CD4-positive, alpha-beta T cell treated with Interleukin-12 subunit alpha and Interleukin-12 subunit beta, for 1 hour (primary cell): ENCODE measurements around the gene PACRG.

ENCODE experiments used
- DNase-seq: peaks from one replicate; pipeline ENCODE4 v3.0.0-alpha.2; 2020

Gene PACRG

GRCh38 chr6:163324688-163325389, 597.1 kb downstream of the PACRG start:
- DNase-seq: no peak

DNA sequence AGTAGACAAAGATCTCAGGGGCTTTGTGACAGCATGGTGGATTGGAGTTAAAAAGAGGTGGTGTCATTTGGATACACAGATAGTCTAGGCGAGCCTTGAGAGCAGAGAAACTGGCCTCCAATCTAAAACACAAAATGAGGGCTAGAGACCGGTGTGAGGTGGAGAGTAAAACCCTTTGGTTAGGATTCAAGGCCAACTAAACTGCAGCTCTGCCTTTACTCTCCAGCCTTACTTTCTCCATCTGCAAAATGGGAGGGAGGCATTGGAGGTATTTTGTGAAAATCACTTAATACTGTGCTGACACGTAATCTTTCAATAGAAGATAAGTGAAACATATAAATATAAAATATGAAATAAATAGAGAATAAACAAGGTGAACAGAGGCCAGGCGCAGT, 597.6 kb downstream of the PACRG start:
- no peak for DNase-seq

- DNase-seq: no peak
These were observed 599.5 kb downstream of the PACRG start for GRCh38 chr6:163327165-163327880.

GRCh38 chr6:163327921-163328320, 600.1 kb downstream of the PACRG start:
- no peak for DNase-seq

- no peak for DNase-seq
These were observed 600.6 kb downstream of the PACRG start for GRCh38 chr6:163328411-163328810.

- no peak for DNase-seq
These were observed 602.2 kb downstream of the PACRG start for GRCh38 chr6:163329991-163330390.

- no peak for DNase-seq
These were observed 603.5 kb downstream of the PACRG start for GRCh38 chr6:163331245-163331644.

DNA sequence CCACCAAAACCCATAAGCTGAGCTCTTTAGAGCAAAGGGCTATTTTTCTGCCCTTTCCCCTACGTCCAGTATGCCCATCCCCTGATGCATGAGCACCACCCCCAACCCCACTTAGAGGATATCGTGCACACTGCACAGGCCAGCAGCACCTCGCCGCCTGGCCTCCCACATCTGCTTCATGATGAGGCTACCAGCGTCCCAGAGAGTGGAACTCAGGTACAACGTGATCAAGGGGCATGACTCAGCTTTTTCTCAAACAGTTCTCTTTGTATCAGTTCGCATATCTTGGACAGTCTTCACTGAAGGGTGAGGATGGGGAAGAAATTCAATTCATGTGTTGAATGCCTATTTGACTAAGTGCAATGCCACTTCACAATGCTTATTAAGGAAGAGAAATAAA, 604.8 kb downstream of the PACRG start:
- no peak for DNase-seq

GRCh38 chr6:163333038-163333437, 605.3 kb downstream of the PACRG start:
- no peak for DNase-seq

GRCh38 chr6:163333701-163334663, 606.2 kb downstream of the PACRG start:
- DNase-seq: no peak

GRCh38 chr6:163335056-163335455, 607.3 kb downstream of the PACRG start:
- no peak for DNase-seq

DNA sequence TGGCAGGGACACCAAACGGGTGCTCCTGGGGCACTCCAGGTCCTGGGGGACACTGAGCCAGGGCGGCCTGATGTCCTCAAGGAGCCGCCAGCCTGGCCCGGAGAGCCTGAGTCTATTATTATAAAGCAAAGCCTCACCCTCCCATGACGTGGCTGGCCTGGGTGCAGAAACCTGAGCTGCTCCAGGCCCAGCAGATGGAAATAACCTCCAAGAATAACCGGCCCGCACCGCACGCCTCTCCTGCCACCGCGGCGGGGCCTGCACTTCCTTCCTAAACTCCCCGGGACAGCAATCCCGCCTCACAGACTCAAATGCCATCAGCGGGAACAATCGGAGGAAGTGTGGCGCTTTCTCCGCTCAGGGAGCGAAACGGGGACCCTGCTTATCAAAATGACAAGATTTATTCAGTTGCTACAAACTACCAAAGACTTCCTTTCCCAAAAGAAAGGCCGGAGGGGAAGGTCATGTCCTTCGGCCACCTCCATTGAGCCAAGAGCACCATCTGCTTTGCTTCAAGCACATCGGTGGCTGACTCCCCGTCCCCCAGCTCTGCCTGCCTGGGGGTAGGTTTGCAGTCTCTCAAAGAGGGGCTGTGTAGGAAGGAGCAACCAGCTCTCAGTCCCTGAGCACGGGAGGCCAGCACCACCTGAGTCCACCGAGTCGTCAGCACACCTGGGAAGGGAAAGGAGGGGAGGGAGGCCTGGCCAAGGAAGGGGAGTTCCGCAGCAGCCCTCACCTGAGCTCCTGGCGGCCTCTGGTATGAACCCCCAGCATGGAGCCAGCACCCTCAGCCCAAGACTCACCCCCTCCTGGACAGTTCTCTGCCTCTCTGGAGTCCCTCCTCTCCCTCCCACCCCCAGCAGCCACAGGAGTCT, 608.1 kb downstream of the PACRG start:
- DNase-seq: no peak

GRCh38 chr6:163336961-163337360, 609.2 kb downstream of the PACRG start:
- DNase-seq: no peak

- DNase-seq: no peak
These were observed 610.2 kb downstream of the PACRG start for GRCh38 chr6:163337958-163338357.

DNA sequence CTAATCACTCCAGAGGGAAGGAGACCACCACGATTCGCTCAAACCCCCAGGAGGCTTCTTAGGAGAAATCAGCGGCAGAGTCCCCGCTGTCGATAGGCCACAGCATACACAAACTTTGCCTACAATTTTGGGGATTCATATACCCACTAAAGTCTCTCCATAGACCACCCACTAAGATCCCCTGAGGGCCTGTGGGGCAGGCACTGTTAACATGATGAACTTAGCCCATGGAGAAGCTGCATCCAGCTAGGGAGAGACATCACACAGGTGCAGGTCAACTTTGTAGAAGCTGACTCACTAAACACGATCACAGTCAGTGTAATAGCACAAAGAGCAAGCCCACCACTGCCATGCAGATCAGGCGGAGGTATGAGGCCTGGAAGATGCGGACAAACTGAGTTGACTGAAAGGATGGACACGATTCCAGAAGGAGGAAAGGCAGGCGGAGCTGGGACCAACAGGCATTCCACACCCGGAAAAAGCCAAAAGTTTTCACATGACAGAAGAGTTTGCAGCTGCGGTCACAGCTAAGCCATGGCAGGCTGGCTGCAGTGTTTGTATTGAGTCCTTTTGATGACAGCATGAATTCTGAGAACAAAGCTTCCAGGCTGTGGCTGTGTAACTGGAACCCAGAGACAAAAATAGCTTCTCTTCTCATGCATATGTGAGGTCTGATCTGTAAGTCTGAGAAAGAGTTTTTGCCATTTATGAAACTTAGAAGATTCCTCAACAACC, 611.1 kb downstream of the PACRG start:
- DNase-seq: no peak

DNA sequence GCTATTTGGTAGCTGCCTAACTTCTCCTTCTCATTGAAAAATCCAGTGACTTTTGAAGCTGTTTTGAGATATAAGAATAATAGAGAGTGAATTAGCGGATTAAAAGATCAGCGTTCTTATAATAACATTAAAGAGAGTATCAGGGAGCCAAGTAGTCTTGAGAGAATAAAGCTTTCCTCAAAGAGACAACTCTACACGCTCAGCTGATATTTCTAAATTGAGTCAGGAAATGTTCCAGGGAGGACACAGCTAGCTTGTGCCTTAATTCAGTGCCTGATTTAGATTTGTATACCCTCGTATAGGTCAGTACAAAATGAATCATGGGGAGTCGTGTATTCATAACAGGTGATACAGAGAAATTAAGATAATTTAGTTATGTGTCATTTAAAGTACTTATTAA, 611.7 kb downstream of the PACRG start:
- DNase-seq: no peak

DNA sequence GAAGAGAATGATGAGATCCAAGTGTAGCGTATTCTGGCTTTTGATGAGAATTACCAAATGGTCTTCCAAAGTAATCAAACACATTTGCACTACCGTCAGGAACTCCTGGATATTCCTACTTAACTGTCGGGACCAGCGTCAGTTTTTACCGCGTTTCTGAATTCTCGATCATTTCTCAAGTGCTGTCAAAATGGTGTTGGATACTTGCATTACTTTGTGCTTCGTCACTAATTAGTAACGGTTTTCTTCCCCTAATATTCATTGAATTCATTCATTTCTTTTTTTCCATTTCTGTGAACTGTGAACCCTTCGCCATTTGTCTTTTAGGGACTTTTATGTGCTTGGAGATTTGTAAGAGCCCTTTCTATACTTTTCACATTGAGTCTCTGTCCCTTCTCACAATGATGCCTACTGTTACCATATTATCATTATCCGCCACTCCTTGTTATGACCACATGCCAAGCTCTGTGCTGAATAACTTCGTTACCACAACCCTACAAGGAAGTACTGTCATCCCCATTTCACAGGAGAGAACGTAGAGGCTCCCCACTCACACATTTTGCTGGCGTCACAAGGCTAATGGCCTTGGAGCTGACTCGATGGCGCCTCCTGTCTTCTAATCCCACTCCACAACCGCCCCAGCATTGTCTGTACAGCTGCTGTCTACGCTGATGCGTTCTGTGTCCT, 612.6 kb downstream of the PACRG start:
- no peak for DNase-seq

DNA sequence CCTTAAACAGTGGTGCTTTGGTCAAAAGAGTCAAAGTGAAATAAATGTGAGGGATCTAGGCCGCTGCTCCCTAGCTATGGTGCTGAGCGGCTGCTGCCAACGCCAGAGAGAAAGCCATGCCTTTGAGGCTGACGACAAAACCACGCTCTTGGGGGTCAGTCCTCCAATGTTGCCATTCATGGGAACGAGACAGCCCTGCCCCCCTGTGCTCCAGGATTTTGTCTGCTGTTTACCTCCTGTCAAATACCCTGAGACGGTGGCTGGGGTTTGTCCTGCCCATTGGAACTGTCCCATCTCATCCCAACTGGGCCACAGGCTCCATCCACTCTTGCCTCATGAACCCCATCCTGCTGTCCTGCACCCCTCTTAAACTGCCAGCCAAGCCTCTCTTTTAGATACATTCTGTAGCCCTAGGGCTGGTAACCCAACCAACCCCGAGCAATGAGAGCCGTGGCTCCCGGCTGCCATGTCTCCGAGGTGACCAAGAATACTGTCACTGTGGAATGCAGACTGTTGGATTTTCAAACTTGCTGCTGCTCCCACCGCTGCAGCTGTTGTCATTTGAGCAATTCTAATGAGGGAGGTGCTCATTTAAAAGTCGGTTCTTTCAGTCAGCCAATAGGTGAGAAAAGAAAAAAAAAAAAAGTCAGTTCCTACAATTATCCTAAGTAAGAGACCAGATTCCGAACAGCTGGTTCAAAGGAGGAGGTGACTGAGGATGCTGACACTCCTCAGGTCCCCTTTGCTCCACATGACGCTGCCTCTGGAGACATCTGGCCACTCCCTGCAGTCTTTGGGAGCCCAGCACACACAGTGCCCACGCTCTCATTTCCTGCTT, 613.7 kb downstream of the PACRG start:
- DNase-seq: no peak

DNA sequence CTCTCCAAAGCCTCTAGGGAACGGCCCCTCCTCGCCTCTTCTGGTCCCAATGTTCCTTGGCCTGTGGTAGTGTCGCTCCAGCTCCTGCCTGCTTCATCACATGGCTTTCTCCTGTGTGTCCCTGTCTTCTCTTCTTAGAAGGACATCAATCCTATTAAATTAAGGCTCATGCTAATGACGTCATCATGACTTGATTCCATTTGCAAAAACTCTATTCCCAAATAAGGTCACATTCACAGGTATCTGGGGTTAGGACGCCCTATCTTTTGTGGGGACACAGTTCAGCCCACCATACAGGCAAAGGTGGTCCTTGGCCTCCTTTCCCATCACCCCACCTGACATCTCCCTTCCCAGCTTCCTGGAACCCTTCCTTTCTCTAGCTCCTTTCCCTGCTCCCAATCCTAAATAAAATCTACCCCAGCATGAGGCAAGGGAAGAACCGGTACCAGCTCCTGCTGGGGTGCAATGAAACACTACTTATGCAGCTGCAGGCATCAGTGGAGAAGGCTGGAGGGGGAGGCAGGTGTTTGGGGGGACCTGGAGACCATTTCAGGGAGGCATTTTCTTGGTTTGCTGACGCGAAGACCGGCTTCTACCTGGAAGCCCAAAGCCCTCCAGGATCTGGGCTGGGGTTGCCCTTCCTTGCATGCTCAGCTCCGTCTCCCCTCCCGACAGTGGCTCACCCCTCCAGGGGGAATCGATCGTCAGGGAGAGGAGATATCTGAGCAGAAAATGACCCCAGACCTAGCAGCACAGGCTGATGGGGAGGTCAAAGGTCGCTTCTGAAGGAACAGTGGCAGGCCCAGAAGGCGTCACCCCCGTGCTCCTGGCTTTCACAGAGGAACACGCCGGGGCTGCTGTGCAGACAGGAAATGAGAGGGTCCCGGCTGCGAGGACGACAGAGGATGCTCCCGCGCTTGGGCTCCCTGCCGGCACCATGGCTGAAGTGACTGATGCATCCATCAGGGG, 615.1 kb downstream of the PACRG start:
- DNase-seq: no peak
